Measurements from ENCODE around the gene POU6F2. TPM values are rescaled to one million over a fixed set of nuclear protein-coding genes. Genes with fewer than 3 reads are reported as not detected.
"Not testable (repeated sequence)": the region's sequence is repeated elsewhere in the genome, so short reads cannot be mapped to it uniquely, and the experiment has no call there.

The POU6F2 gene
- total RNA-seq, 1 donor = not detected

DNA sequence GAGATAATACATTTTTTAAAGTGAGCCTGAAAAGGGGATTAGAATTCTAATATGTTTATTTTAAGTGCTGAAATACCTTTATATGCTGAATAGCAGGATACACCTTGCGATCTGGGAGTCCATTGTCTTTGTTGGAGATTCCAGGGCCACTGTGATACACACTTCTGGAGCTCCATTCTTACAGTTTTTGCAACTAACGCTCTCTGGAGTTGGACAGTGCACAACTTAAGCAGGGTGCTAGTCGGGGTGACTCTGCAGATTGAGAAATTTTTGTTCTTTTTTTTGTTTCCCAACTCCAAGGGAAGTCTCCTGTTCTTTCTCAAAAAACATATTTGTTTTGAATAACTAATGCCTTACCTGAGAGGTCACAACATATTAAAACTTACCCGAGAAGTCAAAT is 23.7 kb upstream of the POU6F2 start:
- Histone ChIP-seq H3K27me3 (ENCODE audit: insufficient read depth, low read length) (peaks cover 6% of the 10 kb centered on the region), H3K4me3 (ENCODE audit: low read length) (no peak overlapping the region), H3K4me1 (ENCODE audit: insufficient read depth, low read length) (no peaks in the 10 kb centered on the region), H3K9me3 (ENCODE audit: low read depth, low read length) (no peaks in the 10 kb centered on the region)

DNA sequence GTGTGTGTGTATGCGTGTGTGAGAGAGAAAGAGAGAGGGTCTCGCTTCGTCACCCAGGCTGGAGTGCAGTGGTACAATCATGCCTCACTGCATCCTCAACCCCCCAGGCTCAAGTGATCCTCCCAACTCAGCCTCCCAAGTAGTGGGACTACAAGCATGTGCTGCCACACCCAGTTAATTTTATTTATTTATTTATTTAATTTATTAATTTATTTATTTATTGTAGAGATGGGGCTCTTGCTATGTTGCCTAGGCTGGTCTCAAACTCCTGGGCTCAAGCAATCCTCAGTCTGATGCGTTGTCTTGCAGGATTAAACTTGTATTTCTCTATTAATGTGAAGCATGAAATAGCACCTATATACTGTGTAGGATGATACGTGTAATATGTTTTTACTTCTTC is 21.8 kb upstream of the POU6F2 start:
- Histone ChIP-seq H3K9me3 (ENCODE audit: low read depth, low read length) (no peaks in the 10 kb centered on the region), H3K4me1 (ENCODE audit: insufficient read depth, low read length) (no peaks in the 10 kb centered on the region), H3K4me3 (ENCODE audit: low read length) (no peak overlapping the region), H3K27me3 (ENCODE audit: insufficient read depth, low read length) (peaks cover 6% of the 10 kb centered on the region)

DNA sequence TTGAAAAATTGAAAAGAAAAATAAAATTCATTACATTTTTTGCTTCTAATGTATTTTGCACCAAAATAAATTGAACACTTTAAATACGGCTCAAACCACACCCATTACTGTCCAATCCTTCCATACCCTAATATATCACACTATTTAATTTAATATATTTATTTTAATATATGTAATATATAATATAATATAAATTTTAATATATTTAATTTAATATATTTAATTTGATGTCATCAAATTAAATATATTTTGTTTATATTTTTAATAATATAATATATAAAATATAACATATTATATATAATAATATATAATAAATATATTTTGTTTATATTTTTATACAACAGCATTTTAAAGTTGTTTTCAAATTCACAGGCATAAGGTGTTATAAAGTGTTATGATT is 15.7 kb upstream of the POU6F2 start:
- peaks cover 14% of the 10 kb centered on the region for H3K9me3 ChIP-seq (ENCODE audit: low read depth, low read length)
- H3K4me1 ChIP-seq (ENCODE audit: insufficient read depth, low read length) = no peaks in the 10 kb centered on the region
- H3K4me3 ChIP-seq (ENCODE audit: low read length) = no peak overlapping the region
- peaks cover 5% of the 10 kb centered on the region for H3K27me3 ChIP-seq (ENCODE audit: insufficient read depth, low read length)

DNA sequence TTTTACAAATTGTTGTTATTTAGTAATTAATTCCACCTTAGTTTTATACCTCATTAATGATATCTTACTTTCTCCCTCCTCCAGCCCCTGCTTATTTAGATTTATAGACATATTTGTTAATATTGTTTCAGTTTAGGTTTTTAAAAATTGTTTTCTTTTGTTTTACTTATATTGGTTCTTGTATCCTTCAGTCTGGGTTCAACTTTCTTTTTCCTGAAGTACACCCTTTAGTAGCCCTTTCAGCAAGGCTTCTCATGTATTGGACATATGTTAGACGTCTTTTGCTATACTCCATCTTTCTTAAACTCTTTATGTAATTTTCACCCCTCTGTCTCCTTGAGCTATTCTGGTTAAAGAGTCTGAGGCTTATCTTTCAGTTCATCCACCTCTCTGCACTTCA is 12.8 kb upstream of the POU6F2 start:
- Histone ChIP-seq H3K4me1 (ENCODE audit: insufficient read depth, low read length) (no peaks in the 10 kb centered on the region), H3K4me3 (ENCODE audit: low read length) (no peak overlapping the region), H3K27me3 (ENCODE audit: insufficient read depth, low read length) (peaks cover 5% of the 10 kb centered on the region), H3K9me3 (ENCODE audit: low read depth, low read length) (peaks cover 14% of the 10 kb centered on the region)

DNA sequence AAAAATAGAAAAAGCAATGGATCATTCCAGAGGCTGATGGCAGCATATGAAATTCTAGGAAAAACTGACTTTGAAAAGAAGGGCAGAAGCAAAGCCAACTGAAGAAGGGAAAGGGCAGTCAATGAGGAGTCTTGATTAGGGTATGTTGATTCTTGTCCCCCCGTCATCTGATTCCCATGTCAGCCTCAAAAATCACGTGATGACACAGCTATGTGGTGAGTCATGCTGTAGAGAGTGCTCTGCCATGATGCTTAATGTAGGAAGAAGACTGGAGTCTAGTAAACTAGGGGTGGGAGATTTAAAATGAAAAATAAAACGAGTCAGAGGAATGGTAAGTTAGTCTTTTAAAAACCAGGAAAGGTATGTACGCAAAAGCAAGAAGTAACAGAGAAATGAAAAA is 3.9 kb upstream of the POU6F2 start:
- no peaks in the 10 kb centered on the region for H3K4me1 ChIP-seq (ENCODE audit: insufficient read depth, low read length)
- H3K27me3 ChIP-seq (ENCODE audit: insufficient read depth, low read length) = peaks cover 48% of the 10 kb centered on the region
- H3K4me3 ChIP-seq (ENCODE audit: low read length) = no peak overlapping the region
- H3K9me3 ChIP-seq (ENCODE audit: low read depth, low read length) = no peaks in the 10 kb centered on the region

DNA sequence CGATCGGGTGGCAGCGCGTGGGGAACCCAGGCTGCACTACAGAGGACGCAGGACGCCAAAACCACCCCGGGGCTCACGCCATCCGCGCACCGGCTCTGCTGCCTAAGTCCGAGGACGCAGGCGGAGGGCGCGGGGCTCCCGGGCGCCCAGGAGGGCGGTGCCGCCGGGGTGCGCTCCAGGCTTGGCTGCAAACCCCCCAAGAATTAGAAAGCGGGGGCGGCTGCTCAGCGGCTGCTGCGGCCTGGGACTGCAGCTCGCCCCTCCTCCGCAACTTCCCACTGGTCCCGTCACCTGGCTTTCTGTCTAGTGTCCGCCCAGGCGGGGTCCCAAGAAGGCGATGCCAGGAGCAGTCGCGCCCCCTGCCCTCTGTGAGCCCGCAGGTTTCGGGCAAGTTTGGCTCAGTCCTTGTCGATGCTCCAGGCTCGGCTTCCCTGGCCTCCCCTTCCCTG is 1.7 kb upstream of the POU6F2 start:
- Histone ChIP-seq H3K9me3 (ENCODE audit: low read depth, low read length) (no peaks in the 10 kb centered on the region), H3K4me1 (ENCODE audit: insufficient read depth, low read length) (no peaks in the 10 kb centered on the region), H3K27me3 (ENCODE audit: insufficient read depth, low read length) (peaks cover 49% of the 10 kb centered on the region), H3K4me3 (ENCODE audit: low read length) (no peak overlapping the region)

DNA sequence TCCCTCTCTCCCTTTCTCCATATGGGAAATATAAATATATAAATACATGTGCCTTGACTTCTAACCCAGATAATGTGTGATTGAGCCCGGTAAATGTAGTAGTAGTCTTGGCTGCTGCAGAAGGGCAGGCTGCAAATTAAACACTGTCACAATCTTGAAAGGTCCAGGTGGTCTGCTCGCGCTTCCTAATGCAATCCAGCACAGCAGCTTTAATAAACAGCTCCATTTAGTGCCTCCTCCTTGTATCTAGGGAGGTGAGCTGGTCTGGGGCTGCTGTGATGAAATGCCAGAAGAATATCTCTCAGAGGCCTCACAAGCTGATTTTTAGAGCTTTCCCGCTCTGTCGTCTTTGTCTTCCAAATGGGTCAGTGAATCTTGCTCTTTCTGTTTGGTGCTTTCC is 782 bp downstream of the POU6F2 start:
- H3K4me1 ChIP-seq (ENCODE audit: insufficient read depth, low read length) = no peaks in the 10 kb centered on the region
- no peaks in the 10 kb centered on the region for H3K9me3 ChIP-seq (ENCODE audit: low read depth, low read length)
- peaks cover 54% of the 10 kb centered on the region for H3K27me3 ChIP-seq (ENCODE audit: insufficient read depth, low read length)
- no peak overlapping the region for H3K4me3 ChIP-seq (ENCODE audit: low read length)

DNA sequence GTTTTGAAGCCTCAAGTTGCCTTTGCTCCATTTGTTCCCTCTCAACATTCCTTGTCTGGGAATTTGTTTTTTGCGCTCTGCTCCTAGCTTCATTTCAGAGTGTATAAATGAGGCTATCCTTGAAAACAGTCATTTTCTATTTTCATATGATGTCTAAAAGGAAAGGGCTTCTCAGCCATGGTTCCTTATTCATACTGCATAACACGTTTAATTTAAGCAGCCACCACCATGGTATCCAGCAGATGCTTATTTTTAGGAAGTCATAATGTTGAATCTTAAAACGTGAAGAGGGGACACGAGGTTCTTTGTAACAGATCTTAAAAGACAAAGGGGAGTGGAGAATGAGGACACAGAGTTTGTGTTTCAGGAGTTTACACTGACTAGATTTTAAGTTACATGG is 14.5 kb downstream of the POU6F2 start:
- H3K27me3 ChIP-seq (ENCODE audit: insufficient read depth, low read length) = no peaks in the 10 kb centered on the region
- H3K4me3 ChIP-seq (ENCODE audit: low read length) = no peak overlapping the region
- H3K4me1 ChIP-seq (ENCODE audit: insufficient read depth, low read length) = no peaks in the 10 kb centered on the region
- no peaks in the 10 kb centered on the region for H3K9me3 ChIP-seq (ENCODE audit: low read depth, low read length)

DNA sequence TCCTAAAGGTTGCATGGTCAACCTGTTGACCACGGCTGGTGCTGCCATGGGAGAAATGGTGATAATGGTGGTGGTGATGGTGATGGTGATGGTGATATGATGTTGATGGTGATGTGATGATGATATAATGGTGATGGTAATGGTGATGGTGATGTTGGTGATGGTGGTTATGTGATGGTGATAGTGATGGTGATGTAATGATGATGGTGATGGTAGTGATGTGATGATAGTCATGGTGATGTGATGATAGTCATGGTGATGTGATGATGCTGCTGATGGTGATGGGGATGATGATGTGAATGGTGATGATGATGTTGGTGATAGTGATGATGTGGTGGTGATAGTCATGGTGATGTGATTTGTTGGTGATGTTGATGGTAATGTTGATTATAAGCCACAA is 23.9 kb downstream of the POU6F2 start:
- no peaks in the 10 kb centered on the region for H3K27me3 ChIP-seq (ENCODE audit: insufficient read depth, low read length)
- H3K4me1 ChIP-seq (ENCODE audit: insufficient read depth, low read length) = no peaks in the 10 kb centered on the region
- H3K4me3 ChIP-seq (ENCODE audit: low read length) = no peak overlapping the region
- H3K9me3 ChIP-seq (ENCODE audit: low read depth, low read length) = no peaks in the 10 kb centered on the region

DNA sequence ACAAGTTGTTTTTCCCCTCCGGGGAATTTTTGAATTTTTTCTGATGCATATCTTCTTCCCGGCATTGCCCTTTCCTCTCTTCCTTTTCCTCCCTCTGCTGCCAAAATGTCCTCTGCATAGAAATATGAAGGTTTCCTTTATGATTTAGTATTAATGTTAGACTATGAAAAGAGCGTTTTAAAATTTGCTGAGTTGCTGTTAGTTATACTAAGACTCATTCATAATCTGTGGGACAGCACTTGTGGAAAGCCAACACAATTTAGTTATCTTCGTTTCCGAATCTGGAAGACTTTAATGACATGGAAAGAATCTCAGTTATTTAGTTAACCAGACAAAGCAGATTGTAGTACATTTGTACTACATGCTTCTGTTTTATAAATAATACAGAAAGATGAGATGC is 25.0 kb downstream of the POU6F2 start:
- no peaks in the 10 kb centered on the region for H3K9me3 ChIP-seq (ENCODE audit: low read depth, low read length)
- H3K4me3 ChIP-seq (ENCODE audit: low read length) = no peak overlapping the region
- no peaks in the 10 kb centered on the region for H3K27me3 ChIP-seq (ENCODE audit: insufficient read depth, low read length)
- H3K4me1 ChIP-seq (ENCODE audit: insufficient read depth, low read length) = no peaks in the 10 kb centered on the region

DNA sequence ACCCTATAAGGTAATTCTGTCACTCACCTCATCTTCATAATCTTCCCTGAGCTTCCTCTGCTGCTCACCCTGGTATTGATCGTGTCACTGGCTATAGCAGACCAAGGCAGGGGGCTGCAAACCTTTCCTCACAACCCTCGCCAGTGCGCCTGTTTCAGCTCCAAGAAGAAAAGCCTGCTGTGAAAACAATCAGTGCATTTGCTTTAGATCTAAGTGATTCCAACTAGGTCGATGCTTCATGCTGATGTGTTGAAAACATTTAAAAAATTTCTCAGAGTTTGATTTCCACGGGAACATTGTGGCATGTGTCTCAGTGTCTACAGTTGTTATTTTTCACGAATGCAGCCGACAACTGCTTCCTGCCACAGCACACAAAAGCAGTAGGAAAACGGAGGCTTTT is 27.3 kb downstream of the POU6F2 start:
- H3K9me3 ChIP-seq (ENCODE audit: low read depth, low read length) = no peaks in the 10 kb centered on the region
- no peaks in the 10 kb centered on the region for H3K4me1 ChIP-seq (ENCODE audit: insufficient read depth, low read length)
- no peaks in the 10 kb centered on the region for H3K27me3 ChIP-seq (ENCODE audit: insufficient read depth, low read length)
- H3K4me3 ChIP-seq (ENCODE audit: low read length) = no peak overlapping the region

DNA sequence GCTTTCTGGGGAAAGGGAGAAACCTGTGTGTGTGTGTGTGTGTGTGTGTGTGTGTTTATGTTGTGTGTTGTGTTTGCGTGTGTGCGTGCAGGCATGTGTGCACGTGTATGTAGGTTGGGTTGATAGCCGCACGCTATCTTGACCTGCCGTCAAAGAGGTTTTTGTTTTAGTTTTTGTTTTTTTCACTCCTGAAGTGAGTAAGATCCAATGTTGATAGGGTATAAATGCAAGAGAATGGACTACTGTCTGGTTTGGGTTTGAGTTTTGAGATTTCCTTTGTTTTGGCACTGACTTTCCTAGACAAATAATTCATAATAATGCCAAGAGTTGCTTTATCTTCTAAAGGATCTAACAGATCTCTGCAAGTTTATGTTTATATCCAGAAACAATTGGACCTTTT is 27.8 kb downstream of the POU6F2 start:
- no peak overlapping the region for H3K4me3 ChIP-seq (ENCODE audit: low read length)
- no peaks in the 10 kb centered on the region for H3K4me1 ChIP-seq (ENCODE audit: insufficient read depth, low read length)
- no peaks in the 10 kb centered on the region for H3K27me3 ChIP-seq (ENCODE audit: insufficient read depth, low read length)
- H3K9me3 ChIP-seq (ENCODE audit: low read depth, low read length) = no peaks in the 10 kb centered on the region

DNA sequence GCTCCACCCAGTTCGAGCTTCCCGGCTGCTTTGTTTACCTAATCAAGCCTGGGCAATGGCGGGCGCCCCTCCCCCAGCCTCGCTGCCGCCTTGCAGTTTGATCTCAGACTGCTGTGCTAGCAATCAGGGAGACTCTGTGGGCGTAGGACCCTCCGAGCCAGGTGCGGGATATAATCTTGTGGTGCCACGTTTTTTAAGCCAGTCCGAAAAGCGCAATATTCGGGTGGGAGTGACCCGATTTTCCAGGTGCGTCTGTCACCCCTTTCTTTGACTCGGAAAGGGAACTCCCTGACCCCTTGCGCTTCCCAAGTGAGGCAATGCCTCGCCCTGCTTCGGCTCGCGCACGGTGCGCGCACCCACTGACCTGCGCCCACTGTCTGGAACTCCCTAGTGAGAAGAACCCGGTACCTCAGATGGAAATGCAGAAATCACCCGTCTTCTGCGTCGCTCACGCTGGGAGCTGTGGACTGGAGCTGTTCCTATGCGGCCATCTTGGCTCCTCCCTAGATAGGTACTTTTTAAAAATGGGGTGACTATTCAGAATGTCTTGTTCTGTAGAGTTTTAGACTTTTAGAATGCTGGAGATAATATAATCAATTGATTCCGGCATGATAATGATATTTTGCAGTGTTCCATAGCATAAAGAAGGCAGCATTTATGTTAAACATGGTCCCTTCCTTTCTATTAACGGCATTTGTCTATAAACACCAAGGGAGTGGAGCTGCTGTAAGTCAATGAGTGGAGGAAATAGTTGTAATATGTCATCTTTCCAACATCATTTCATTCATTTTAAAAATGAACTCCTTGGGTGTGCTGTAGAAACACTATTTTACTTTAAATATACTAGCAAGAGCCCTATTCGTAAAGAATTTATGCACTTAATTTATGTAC is 35.6 kb downstream of the POU6F2 start:
- H3K27me3 ChIP-seq (ENCODE audit: insufficient read depth, low read length) = not testable (repeated sequence)

DNA sequence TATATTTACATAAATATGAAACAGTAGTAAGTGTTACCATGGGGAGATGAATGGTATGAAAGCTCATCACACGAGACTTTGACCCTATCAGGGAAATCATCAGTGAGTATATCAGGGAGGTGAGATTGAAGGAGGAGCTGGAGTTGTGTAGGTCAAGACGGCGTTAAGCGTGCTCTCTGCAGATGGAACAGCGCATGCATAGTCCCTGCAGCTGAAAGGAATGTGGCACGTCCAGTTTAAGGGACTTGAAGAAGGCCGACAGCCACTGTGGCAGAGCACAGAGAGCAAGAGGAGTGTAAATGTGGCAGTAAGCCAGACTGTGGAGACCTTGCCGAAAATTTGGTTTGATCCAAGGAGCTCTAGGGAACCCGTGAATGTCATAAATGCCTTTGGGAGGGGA is 38.9 kb downstream of the POU6F2 start:
- Histone ChIP-seq H3K4me1 (ENCODE audit: insufficient read depth, low read length) (no peaks in the 10 kb centered on the region), H3K27me3 (ENCODE audit: insufficient read depth, low read length) (no peaks in the 10 kb centered on the region), H3K4me3 (ENCODE audit: low read length) (no peak overlapping the region), H3K9me3 (ENCODE audit: low read depth, low read length) (no peaks in the 10 kb centered on the region)

More for the DNA sequence above, 35.6 kb downstream of the POU6F2 start:
- H3K4me1 ChIP-seq (ENCODE audit: insufficient read depth, low read length); H3K4me3 ChIP-seq (ENCODE audit: low read length); H3K9me3 ChIP-seq (ENCODE audit: low read depth, low read length): not testable (repeated sequence)

DNA sequence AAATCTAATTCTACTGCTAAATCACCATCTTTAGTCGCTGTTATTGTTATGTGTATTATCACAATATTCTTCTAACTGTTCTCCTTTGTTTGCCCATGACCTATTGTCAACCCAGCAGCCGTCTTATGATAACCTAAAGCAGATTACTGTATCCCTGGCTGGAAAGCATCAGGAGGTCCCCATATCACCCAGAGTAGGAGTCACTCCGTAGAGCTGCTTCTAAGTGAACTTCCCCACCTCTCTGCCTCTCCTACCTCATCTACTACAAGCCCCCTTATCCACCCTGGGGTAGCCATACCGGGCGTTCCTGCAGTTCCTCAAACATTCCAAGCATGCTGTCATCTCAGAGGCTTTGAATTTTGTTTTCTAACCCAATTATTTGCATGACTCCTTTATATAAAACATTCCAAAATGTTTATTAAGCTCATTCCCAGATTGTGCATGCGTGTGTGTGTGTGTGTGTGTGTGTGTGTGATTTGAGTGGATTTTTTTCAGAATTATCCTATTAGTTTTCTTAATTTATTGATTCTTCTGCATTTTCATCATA is 39.7 kb downstream of the POU6F2 start:
- Histone ChIP-seq H3K4me1 (ENCODE audit: insufficient read depth, low read length) (no peaks in the 10 kb centered on the region), H3K4me3 (ENCODE audit: low read length) (no peak overlapping the region), H3K9me3 (ENCODE audit: low read depth, low read length) (no peaks in the 10 kb centered on the region)

DNA sequence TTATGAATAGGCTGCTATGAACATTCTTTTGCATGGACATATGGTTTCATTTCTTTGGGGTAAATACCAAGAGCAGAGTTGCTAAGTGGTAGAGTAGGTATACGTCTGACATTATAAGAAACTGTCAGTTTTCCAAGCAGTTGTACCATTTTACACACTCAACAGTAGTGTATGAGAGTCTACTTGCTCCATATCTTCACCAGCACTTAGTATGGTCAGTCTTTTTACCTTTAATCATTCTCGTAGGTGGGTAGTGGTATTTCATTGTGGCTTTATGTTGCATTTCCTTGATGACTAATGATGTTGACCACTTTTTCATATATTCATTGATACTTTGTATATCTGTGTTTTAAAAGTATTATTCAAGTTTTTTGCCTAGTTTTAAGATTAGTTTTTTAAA is 45.1 kb downstream of the POU6F2 start:
- H3K27me3 ChIP-seq (ENCODE audit: insufficient read depth, low read length) = no peaks in the 10 kb centered on the region
- H3K9me3 ChIP-seq (ENCODE audit: low read depth, low read length) = peaks cover 6% of the 10 kb centered on the region
- no peaks in the 10 kb centered on the region for H3K4me1 ChIP-seq (ENCODE audit: insufficient read depth, low read length)
- no peak overlapping the region for H3K4me3 ChIP-seq (ENCODE audit: low read length)

More for the DNA sequence above, 39.7 kb downstream of the POU6F2 start:
- H3K27me3 ChIP-seq (ENCODE audit: insufficient read depth, low read length) = no peaks in the 10 kb centered on the region

All from mononuclear cell (primary cell).